Activated T-cell treated with anti-CD3 and anti-CD28 coated beads, Interleukin-2, amount 50 U/mL, for 24 hours (primary cell): ENCODE data around the gene SLC44A5.
"Not testable (repeated sequence)": the region's sequence is repeated elsewhere in the genome, so short reads cannot be mapped to it uniquely, and the experiment has no call there.

Experiments used
- DNase-seq: peaks from one replicate; pipeline ENCODE4 v3.0.0-alpha.2; 2020
- H3K27ac Mint-ChIP-seq: 2 replicates; pipeline ENCODE4 v1.8.0; 2020; ENCODE audit warnings: mild to moderate bottlenecking, mixed read lengths
- H3K27me3 Mint-ChIP-seq: 2 replicates; pipeline ENCODE4 v1.8.0; 2020; ENCODE audit warnings: mixed read lengths
- H3K36me3 Mint-ChIP-seq: 2 replicates; pipeline ENCODE4 v1.8.0; 2020; ENCODE audit warnings: low read depth, mixed read lengths
- H3K4me1 Mint-ChIP-seq: 2 replicates; pipeline ENCODE4 v1.8.0; 2020; ENCODE audit warnings: low read depth, mixed read lengths
- H3K4me3 Mint-ChIP-seq: 2 replicates; pipeline ENCODE4 v1.8.0; 2020; ENCODE audit warnings: mild to moderate bottlenecking, moderate library complexity, mixed read lengths
- H3K9me3 Mint-ChIP-seq: 2 replicates; pipeline ENCODE4 v1.8.0; 2020; ENCODE audit warnings: mixed read lengths

The SLC44A5 gene

DNA sequence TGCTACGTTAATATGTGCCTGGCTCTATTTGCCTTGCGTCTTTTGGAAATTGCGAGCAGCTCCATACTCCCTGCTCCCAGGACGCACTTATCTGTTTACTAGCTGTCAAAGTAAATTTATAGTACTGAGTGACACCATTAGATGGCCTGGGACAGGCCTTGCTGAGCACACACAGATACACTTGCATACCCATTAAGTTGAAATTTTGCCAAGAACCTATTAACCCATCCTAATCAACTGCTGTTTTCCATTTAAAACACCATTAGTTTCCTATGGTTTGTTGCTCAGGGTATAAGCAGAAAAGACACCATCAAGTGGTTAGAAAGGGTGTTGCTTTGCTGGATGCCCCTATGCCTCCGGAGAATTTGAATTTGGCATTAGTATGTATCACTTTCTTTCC lies 187.3 kb downstream of the SLC44A5 start:
- Mint-ChIP-seq H3K4me3 (no peak overlapping the region), H3K36me3 (no peaks in the 10 kb centered on the region), H3K4me1 (no peaks in the 10 kb centered on the region), H3K9me3 (no peaks in the 10 kb centered on the region), H3K27me3 (no peaks in the 10 kb centered on the region), H3K27ac (no peak overlapping the region)
- no peak for DNase-seq

DNA sequence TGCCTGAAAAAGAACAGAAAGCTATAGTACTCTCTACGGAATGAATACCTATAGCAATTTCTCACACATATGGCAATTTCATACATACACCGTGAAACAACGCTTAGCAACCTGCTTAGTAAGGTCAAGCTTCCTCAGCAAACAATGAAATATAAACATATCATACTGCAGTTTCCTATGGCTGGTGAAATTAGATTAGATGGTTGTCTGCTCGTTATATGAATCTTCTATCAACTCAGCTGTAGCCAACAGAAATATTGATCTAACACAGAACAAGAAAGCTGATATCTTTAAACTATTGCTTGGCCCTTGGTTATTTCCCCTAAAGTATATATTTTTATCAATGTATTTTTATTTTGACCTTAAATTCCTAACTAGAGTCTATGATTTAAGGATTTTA lies 187.8 kb downstream of the SLC44A5 start:
- H3K36me3 Mint-ChIP-seq: no peaks in the 10 kb centered on the region
- H3K4me1 Mint-ChIP-seq: no peaks in the 10 kb centered on the region
- no peak for DNase-seq
- no peaks in the 10 kb centered on the region for H3K9me3 Mint-ChIP-seq
- H3K27ac Mint-ChIP-seq: no peak overlapping the region
- H3K4me3 Mint-ChIP-seq: no peak overlapping the region
- no peaks in the 10 kb centered on the region for H3K27me3 Mint-ChIP-seq

DNA sequence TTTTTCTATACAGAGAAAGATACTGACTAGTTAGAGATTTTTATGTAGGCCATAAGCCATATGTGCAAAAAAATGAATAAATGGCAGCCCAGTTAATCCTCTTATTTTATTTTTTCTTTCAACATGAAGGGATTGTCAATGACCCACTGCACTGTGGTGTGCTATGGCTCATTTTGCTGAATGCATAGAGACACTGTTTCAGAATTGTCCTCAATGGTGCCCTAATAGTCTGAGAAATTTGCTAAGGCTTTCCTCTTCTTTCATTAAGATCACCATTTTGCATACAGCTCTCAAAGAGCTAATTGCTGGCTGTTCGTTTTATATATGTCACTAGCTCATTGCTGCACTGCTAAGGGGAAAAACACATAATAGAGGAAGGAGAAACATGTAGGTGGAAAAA lies 189.5 kb downstream of the SLC44A5 start:
- H3K4me3 Mint-ChIP-seq: no peak overlapping the region
- H3K27ac Mint-ChIP-seq: no peak overlapping the region
- H3K36me3 Mint-ChIP-seq: no peaks in the 10 kb centered on the region
- H3K9me3 Mint-ChIP-seq: peaks cover 2% of the 10 kb centered on the region
- no peaks in the 10 kb centered on the region for H3K4me1 Mint-ChIP-seq
- no peak for DNase-seq
- H3K27me3 Mint-ChIP-seq: no peaks in the 10 kb centered on the region

DNA sequence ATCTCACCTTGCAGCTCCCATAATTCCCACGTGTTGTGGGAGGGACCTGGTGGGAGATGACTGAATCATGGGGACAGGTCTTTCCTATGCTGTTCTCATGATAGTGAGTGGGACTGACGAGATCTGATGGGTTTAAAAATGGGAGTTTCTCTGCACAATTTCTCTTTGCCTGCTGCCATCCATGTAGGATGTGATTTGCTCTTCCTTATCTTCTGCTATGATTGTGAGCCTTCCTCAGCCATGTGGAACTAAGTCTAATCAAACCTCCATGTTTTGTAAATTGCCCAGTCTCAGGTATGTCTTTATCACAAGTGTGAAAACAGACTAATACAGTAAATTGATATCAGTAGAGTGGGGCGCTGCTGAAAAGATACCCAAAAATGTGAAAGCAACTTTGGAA lies 195.7 kb downstream of the SLC44A5 start:
- DNase-seq: no peak
- H3K36me3 Mint-ChIP-seq: no peaks in the 10 kb centered on the region
- no peak overlapping the region for H3K27ac Mint-ChIP-seq
- H3K4me3 Mint-ChIP-seq: no peak overlapping the region
- H3K4me1 Mint-ChIP-seq: no peaks in the 10 kb centered on the region
- peaks cover 2% of the 10 kb centered on the region for H3K9me3 Mint-ChIP-seq
- no peaks in the 10 kb centered on the region for H3K27me3 Mint-ChIP-seq

DNA sequence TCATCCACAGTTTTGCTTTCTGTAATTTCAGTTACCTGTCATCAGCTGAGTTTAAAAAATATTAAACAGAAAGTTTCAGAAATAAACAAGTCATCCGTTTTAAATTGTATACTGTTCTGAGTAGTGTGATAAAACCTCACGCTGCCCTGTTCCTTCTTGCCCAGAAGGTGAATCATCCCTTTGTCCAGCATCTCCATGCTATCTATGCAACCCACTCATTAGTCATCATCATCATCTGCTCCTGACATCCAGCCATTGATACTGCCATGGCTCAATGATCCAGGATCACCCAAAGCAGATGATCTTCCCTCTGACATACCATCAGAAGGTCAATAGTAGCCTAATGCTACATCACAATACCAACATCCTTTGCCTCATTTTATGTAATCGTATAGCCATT lies 198.3 kb downstream of the SLC44A5 start:
- Mint-ChIP-seq H3K4me3 (no peak overlapping the region), H3K4me1 (no peaks in the 10 kb centered on the region), H3K27ac (no peak overlapping the region), H3K9me3 (peaks cover 2% of the 10 kb centered on the region), H3K27me3 (no peaks in the 10 kb centered on the region), H3K36me3 (no peaks in the 10 kb centered on the region)
- DNase-seq: no peak

DNA sequence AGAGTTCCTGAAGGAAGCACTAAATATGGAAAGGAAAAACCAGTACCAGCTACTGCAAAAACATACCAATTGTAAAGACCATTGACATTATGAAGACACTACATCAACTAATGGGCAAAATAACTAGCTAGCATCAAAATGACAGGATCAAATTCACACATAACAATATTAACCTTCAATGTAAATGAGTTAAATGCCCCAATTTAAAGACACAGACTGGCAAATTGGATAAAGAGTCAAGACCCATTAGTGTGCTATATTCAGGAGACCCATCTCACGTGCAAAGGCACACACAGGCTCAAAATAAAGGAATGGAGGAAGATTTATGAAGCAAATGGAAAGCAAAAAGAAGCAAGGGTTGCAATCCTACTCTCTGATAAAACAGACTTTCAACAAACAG lies 206.2 kb downstream of the SLC44A5 start:
- peaks cover 19% of the 10 kb centered on the region for H3K9me3 Mint-ChIP-seq
- not testable (repeated sequence) for H3K4me1 Mint-ChIP-seq, H3K27me3 Mint-ChIP-seq, H3K36me3 Mint-ChIP-seq, DNase-seq, H3K4me3 Mint-ChIP-seq, H3K27ac Mint-ChIP-seq

DNA sequence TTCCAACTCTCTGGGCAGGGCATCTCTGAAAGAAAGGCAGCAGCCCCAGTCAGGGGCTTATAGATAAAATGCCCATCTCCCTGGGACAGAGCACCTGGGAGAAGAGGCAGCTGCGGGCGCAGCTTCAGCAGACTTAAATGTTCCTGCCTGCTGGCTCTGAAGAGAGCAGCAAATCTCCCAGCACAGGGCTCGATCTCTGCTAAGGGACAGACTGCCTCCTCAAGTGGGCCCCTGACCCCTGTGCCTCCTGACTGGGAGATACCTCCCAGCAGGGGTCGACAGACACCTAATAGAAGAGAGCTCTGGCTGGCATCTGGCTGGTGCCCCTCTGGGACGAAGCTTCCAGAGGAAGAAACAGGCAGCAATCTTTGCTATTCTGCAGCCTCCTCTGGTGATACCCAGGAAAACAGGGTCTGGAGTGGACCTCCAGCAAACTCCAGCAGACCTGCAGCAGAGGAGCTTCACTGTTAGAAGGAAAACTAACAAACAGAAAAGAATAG lies 207.7 kb downstream of the SLC44A5 start:
- H3K9me3 Mint-ChIP-seq: peaks cover 19% of the 10 kb centered on the region
- H3K27ac Mint-ChIP-seq, H3K27me3 Mint-ChIP-seq, H3K4me1 Mint-ChIP-seq, H3K4me3 Mint-ChIP-seq, H3K36me3 Mint-ChIP-seq, DNase-seq: not testable (repeated sequence)

DNA sequence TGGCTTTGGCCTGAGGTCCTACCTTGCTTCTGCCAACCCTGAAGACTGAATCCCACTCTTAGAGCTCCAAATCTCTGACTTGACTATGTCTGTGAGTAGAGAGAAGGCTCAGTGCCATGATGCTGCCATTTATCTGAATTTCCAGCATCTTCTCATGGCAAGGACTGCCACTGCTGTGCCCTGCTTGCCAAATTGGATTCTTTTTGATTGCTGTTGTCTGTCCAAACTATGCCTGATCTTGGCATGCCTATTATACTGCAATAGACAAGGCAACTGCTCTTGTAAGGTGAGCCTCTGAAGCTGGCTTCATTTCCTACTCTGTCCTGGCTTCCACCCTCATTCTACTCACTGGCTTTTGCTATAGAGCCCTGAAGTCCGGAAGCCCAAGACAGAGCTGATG lies 210.2 kb downstream of the SLC44A5 start:
- DNase-seq: no peak
- H3K4me1 Mint-ChIP-seq: no peaks in the 10 kb centered on the region
- H3K4me3 Mint-ChIP-seq: no peak overlapping the region
- H3K9me3 Mint-ChIP-seq: peaks cover 10% of the 10 kb centered on the region
- H3K27me3 Mint-ChIP-seq: peaks cover 3% of the 10 kb centered on the region
- no peaks in the 10 kb centered on the region for H3K36me3 Mint-ChIP-seq
- H3K27ac Mint-ChIP-seq: no peak overlapping the region

DNA sequence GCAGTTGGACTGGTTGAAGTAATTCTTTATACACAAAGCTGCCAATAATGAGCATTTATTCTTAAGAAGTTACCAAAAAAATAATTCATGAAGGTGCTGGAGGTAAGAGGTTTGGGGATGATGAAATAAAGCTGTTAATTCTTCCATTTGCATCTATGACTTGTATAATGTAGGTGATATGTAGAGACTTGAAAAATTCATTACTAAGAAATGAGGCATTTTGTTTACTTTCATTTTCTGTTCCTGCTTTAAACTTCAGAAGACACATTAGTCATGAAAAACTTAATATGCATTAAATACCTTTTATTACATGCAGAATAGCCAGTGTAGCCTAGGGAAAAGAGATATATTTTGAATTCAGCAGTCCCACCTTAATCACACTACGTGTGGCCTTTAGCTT lies 214.2 kb downstream of the SLC44A5 start:
- Mint-ChIP-seq H3K4me3 (no peak overlapping the region), H3K4me1 (no peaks in the 10 kb centered on the region), H3K27ac (no peak overlapping the region), H3K9me3 (no peaks in the 10 kb centered on the region), H3K27me3 (peaks cover 3% of the 10 kb centered on the region), H3K36me3 (no peaks in the 10 kb centered on the region)
- no peak for DNase-seq

DNA sequence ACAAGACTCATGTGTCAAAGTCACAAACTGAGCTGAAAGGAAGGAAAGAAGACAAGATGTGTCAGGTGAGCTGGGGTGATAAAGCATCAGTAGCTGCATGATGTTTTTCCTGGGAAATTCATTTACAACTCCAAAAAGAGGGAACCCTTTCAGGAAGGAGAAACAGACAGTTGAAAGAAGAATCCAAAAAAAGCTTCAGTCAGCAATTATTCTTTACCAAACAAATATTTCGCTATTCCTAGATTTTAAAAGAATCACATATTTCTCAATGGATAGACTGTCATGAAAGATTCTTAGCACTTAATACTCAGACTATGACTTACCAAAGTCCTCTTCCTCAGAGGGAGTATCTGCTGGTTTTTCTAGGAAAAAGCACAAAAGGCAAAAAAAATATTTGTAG lies 214.7 kb downstream of the SLC44A5 start:
- DNase-seq: no peak
- Mint-ChIP-seq H3K9me3 (no peaks in the 10 kb centered on the region), H3K27me3 (peaks cover 1% of the 10 kb centered on the region), H3K27ac (no peak overlapping the region), H3K4me1 (no peaks in the 10 kb centered on the region), H3K4me3 (no peak overlapping the region), H3K36me3 (no peaks in the 10 kb centered on the region)

DNA sequence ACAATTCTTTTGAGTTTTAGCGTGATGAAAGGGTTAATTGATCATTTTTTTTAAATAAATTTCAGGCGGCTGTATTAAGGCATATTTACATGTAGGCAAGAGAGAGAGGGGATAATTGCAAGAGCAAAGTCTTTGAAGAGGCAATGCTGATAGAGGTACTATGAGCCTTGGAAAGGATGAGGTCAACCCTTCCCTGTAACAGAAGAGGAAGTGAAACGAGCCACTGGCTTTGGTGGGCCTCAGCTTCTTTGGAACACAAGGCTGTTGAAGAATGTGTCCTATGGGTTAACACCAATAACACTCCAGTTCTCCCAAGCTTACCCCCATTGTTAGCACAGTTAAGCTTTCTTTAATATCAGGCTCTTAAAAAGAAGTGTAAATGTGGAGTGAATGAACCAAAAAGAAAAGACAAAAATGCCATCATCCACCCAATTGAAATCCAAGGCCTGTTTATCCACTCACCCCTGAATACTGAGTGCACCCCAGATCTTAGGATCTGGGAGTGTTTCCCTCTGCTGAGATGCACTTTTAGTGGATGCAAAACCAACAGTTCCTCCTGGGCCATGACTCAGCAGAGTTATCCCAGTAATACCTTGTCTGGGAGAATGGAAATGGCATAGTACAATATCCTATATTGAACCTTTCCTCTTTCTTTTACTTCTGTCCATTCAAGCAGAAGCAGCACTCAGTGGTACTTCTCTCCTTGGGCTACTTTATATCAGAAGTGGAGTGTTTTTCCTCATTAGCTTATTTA lies 216.4 kb downstream of the SLC44A5 start:
- Mint-ChIP-seq H3K27me3 (no peaks in the 10 kb centered on the region), H3K27ac (no peak overlapping the region), H3K4me1 (no peaks in the 10 kb centered on the region), H3K4me3 (no peak overlapping the region), H3K9me3 (peaks cover 9% of the 10 kb centered on the region), H3K36me3 (no peaks in the 10 kb centered on the region)
- DNase-seq: no peak

DNA sequence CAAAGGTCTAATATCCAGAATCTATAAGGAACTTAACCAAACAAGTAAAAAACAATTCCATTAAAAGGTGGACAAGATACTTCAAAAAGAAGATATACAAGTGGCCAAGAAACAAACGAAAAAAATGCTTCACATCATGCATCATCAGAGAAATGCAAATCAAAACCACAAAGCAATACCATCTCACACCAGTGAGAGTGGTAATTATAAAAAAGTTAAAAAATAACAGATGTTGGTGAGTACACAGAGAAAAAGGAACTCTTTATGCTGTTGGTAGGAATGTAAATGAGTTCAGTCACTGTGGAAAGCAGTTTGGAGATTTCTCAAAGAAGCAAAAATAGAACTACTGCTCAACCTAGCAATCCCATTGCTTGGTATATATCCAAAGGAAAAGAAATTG lies 218.6 kb downstream of the SLC44A5 start:
- no peaks in the 10 kb centered on the region for H3K36me3 Mint-ChIP-seq
- H3K27me3 Mint-ChIP-seq: no peaks in the 10 kb centered on the region
- no peaks in the 10 kb centered on the region for H3K4me1 Mint-ChIP-seq
- H3K27ac Mint-ChIP-seq: no peak overlapping the region
- DNase-seq: no peak
- peaks cover 10% of the 10 kb centered on the region for H3K9me3 Mint-ChIP-seq
- H3K4me3 Mint-ChIP-seq: no peak overlapping the region

DNA sequence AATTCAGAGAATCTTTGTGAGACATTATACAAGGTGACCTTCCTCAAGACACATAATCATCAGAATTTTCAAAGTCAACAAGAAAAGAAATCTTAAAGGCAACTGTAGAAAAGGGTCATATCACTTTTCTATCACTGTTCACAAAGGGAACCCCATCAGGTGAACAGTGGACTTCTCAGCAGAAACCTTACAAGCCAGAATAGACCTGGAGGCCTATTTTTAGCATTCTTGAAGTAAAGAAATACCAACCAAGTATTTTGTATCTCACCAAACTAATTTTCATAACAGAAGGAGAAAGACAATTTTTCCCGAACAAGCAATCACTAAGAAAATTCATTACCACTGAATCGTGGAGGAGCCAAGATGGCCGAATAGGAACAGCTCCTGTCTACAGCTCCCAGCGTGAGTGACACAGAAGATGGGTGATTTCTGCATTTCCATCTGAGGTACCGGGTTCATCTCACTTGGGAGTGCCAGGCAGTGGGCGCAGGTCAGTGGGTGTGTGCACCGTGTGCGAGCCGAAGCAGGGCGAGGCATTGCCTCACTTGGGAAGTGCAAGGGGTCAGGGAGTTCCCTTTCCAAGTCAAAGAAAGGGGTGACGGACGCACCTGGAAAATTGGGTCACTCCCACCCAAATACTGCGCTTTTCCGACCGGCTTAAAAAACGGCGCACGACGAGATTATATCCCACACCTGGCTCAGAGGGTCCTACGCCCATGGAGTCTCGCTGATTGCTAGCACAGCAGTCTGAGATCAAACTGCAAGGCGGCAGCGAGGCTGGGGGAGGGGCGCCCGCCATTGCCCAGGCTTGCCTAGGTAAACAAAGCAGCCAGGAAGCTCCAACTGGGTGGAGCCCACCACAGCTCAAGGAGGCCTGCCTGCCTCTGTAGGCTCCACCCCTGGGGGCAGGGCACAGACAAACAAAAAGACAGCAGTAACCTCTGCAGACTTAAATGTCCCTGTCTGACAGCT lies 235.2 kb downstream of the SLC44A5 start:
- not testable (repeated sequence) for H3K36me3 Mint-ChIP-seq, H3K27ac Mint-ChIP-seq, H3K4me1 Mint-ChIP-seq, H3K27me3 Mint-ChIP-seq, DNase-seq, H3K9me3 Mint-ChIP-seq, H3K4me3 Mint-ChIP-seq

DNA sequence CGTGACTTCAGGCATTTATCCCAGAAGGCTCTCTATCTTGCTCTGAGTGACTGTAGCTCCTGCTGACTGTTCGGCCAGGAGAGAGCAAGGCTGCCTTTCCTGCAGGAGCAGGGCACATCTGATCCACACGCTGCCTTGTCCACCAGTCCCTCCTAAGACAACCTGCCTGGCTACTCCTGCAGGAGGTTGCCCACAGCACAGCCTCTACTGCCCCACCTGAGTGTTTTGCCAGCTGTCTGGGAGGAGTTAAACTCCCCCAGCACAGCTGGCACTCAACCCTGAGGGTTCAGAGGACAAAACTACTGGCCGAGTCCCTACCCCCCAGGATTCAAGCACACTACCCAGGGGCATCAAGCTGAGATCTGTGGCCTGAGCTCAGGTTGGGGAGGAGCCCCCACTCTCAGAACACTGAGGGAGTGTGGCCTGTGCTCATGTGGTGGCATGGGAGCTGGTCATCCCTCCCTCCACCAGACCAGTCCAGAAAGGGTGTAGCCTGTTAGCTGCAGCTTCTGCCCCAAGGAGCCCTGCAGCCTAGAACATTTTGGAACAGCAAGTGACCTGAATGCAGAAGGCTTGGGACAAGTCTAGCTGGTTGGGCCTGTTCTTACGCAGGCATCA lies 237.3 kb downstream of the SLC44A5 start:
- Mint-ChIP-seq H3K4me1 (no peaks in the 10 kb centered on the region), H3K27me3 (peaks cover 4% of the 10 kb centered on the region), H3K27ac (no peak overlapping the region), H3K4me3 (no peak overlapping the region), H3K36me3 (no peaks in the 10 kb centered on the region), H3K9me3 (peaks cover 8% of the 10 kb centered on the region)
- no peak for DNase-seq

DNA sequence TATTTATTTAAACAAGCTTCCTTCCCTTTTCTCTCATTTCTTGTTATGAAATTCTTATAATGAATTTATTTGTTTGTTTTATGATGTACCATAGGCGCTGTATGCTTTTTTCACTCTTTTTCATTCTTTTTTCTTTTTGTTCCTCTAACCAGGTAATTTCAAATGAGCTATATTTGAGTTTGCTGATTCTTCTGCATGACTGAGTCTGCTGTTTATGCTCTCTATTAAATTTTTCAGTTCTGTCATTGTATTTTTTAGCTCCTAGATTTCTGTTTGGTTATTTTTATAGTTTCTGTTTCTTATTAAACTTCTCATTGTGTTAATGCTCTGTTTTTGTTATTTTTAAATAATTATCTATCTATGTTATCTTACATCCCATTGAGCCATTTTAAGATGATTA lies 244.3 kb downstream of the SLC44A5 start:
- Mint-ChIP-seq H3K27me3 (peaks cover 4% of the 10 kb centered on the region), H3K9me3 (peaks cover 16% of the 10 kb centered on the region), H3K36me3 (no peaks in the 10 kb centered on the region), H3K4me1 (no peaks in the 10 kb centered on the region), H3K27ac (no peak overlapping the region), H3K4me3 (no peak overlapping the region)
- no peak for DNase-seq
